HL-60 (cell line): Measurements from ENCODE around the gene FHIT.

ENCODE experiments used
- DNase-seq, 2 experiments: peaks; one replicate each; pipeline ENCODE4 v3.0.0-alpha.2; 2010 to 2020; ENCODE audit warnings: low read depth in 1 of 2, low spot score in 1 of 2
- H3K27ac ChIP-seq: fragments of 250-450 bp; sonication (Bioruptor Pico); replicated peaks from 2 replicates; pipeline ENCODE4 v1.5.1; 2020; ENCODE audit warnings: mild to moderate bottlenecking, moderate library complexity
- H3K27me3 ChIP-seq: fragments of 250-450 bp; sonication (Bioruptor Pico); 2 replicates; pipeline ENCODE4 v1.5.1; 2021; ENCODE audit warnings: mild to moderate bottlenecking, moderate library complexity; ENCODE audit not compliant: insufficient read depth, poor library complexity, severe bottlenecking
- H3K4me3 ChIP-seq: replicated peaks from 2 replicates; pipeline ENCODE4 v1.5.1; 2011; ENCODE audit warnings: mild to moderate bottlenecking, control low read depth, low read length; ENCODE audit not compliant: insufficient read depth
- CTCF ChIP-seq: IDR thresholded peaks from one replicate; pipeline ENCODE4 v1.5.1; 2011; ENCODE audit warnings: low read length, control low read depth, inconsistent platforms; ENCODE audit not compliant: insufficient read depth
- GABPA ChIP-seq: IDR thresholded peaks from 2 replicates; pipeline ENCODE4 v1.6.1; 2012; ENCODE audit warnings: low read depth
- POLR2AphosphoS5 ChIP-seq: IDR thresholded peaks from 2 replicates; pipeline ENCODE4 v1.6.1; 2012; ENCODE audit warnings: low read depth
- SPI1 ChIP-seq: IDR thresholded peaks from 2 replicates; pipeline ENCODE4 v1.6.1; 2012; ENCODE audit warnings: low read depth, mild to moderate bottlenecking, borderline replicate concordance
- TF ChIP-seq, protein P1 (sequence below): IDR thresholded peaks from 2 replicates; pipeline ENCODE4 v1.6.1; 2012; ENCODE audit warnings: low read depth; ENCODE audit not compliant: insufficient replicate concordance

FHIT gene

DNA sequence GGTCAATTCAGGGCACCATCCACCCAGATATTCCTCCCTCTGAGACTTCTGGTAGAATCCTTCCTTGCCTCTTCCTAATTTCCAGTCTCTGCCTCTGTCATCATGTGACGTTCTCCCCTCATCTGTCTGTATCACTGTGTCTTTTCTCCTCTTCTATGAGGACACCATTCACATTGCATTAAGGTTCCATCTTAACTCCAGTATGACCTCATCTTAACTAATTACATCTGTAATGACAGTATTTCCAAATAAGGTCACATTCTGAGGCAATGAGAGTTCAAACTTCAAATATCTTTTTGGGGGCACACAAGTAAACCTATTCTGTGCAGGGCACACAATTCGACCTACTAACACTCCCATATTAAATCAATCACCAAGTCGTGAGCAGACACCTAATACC, 169.7 kb downstream of the FHIT start:
- no peak for DNase-seq
- Histone ChIP-seq H3K27me3 (no peaks in the 10 kb centered on the region), H3K4me3 (no peak overlapping the region), H3K27ac (no peak overlapping the region)
- TF ChIP-seq, protein P1, sequence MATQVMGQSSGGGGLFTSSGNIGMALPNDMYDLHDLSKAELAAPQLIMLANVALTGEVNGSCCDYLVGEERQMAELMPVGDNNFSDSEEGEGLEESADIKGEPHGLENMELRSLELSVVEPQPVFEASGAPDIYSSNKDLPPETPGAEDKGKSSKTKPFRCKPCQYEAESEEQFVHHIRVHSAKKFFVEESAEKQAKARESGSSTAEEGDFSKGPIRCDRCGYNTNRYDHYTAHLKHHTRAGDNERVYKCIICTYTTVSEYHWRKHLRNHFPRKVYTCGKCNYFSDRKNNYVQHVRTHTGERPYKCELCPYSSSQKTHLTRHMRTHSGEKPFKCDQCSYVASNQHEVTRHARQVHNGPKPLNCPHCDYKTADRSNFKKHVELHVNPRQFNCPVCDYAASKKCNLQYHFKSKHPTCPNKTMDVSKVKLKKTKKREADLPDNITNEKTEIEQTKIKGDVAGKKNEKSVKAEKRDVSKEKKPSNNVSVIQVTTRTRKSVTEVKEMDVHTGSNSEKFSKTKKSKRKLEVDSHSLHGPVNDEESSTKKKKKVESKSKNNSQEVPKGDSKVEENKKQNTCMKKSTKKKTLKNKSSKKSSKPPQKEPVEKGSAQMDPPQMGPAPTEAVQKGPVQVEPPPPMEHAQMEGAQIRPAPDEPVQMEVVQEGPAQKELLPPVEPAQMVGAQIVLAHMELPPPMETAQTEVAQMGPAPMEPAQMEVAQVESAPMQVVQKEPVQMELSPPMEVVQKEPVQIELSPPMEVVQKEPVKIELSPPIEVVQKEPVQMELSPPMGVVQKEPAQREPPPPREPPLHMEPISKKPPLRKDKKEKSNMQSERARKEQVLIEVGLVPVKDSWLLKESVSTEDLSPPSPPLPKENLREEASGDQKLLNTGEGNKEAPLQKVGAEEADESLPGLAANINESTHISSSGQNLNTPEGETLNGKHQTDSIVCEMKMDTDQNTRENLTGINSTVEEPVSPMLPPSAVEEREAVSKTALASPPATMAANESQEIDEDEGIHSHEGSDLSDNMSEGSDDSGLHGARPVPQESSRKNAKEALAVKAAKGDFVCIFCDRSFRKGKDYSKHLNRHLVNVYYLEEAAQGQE, result no peak
- TF ChIP-seq GABPA (no peak), CTCF (no peak), SPI1 (no peak), POLR2AphosphoS5 (no peak)

- no peak overlapping the region for H3K4me3 ChIP-seq
- no peak overlapping the region for H3K27ac ChIP-seq
- TF ChIP-seq POLR2AphosphoS5 (no peak), SPI1 (peak; percentile 80)
- H3K27me3 ChIP-seq, result no peaks in the 10 kb centered on the region
- peak in 1 of 2 experiments; percentile 51 for DNase-seq
Measured at GRCh38 chr3:61080737-61081445, 170.4 kb downstream of the FHIT start.

GRCh38 chr3:61078048-61078752, 173.1 kb downstream of the FHIT start:
- Histone ChIP-seq H3K4me3 (no peak overlapping the region), H3K27ac (no peak overlapping the region), H3K27me3 (no peaks in the 10 kb centered on the region)
- TF ChIP-seq POLR2AphosphoS5 (no peak), CTCF (no peak), SPI1 (no peak), GABPA (no peak)
- TF ChIP-seq, protein P1, result no peak
- no peak for DNase-seq

- Histone ChIP-seq H3K4me3 (no peak overlapping the region), H3K27ac (no peak overlapping the region), H3K27me3 (no peaks in the 10 kb centered on the region)
- no peak for DNase-seq
- TF ChIP-seq SPI1 (no peak), GABPA (no peak), CTCF (no peak), POLR2AphosphoS5 (no peak)
- TF ChIP-seq, protein P1, result no peak
Measured at GRCh38 chr3:61077551-61077950, 173.7 kb downstream of the FHIT start.
